HG03103 (cell line): ENCODE data around the gene GGACT.

ENCODE experiments used
- ATAC-seq: cut with Tn5 transposase; IDR thresholded peaks from one replicate; pipeline ENCODE4 v1.9.1; 2021; ENCODE audit warnings: low read depth; ENCODE audit not compliant: unreplicated experiment

The GGACT gene

GRCh38 chr13:100490692-100491091 lies 97.9 kb downstream of the GGACT start:
- ATAC-seq, result no peak

- no peak for ATAC-seq
Measured at GRCh38 chr13:100485265-100485664, 103.3 kb downstream of the GGACT start.

GRCh38 chr13:100484702-100485101 lies 103.9 kb downstream of the GGACT start:
- ATAC-seq, result no peak

- ATAC-seq, result no peak
Measured at GRCh38 chr13:100483841-100484381, 104.7 kb downstream of the GGACT start.

- no peak for ATAC-seq
Measured at GRCh38 chr13:100483139-100483538, 105.5 kb downstream of the GGACT start.

GRCh38 chr13:100480676-100481075 lies 107.9 kb downstream of the GGACT start:
- ATAC-seq, result no peak
